CD4-positive, alpha-beta T cell treated with Interleukin-12 subunit alpha and Interleukin-12 subunit beta, for 1 hour (primary cell): ENCODE measurements around the gene LRRC59.

Experiments used
- DNase-seq: peaks from one replicate; pipeline ENCODE4 v3.0.0-alpha.2; 2020

The LRRC59 gene

GRCh38 chr17:50360486-50361115 lies 36.7 kb downstream of the LRRC59 start:
- DNase-seq = no peak

DNA sequence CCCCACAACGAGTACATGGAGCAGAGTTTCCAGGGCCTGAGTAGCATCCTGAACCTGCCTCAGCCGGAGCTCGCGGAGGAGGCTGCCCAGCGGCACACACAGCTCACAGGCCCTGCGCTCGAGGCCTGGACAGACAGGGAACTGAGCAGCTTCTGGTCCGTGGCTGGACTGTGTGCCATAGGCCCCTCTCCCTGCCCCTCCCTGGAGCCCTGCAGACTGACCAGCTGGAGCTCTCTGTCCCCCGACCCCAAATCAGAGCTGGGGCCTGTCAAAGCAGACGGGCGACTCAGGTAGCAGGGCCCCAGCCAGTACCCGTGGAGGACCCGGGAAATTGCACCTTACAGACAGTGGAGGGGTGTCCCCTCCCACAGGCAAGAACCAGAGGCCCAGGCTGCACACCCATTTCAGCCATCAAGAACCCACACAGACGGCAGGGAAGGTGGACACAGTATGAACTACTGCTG lies 37.3 kb downstream of the LRRC59 start:
- DNase-seq = no peak

DNA sequence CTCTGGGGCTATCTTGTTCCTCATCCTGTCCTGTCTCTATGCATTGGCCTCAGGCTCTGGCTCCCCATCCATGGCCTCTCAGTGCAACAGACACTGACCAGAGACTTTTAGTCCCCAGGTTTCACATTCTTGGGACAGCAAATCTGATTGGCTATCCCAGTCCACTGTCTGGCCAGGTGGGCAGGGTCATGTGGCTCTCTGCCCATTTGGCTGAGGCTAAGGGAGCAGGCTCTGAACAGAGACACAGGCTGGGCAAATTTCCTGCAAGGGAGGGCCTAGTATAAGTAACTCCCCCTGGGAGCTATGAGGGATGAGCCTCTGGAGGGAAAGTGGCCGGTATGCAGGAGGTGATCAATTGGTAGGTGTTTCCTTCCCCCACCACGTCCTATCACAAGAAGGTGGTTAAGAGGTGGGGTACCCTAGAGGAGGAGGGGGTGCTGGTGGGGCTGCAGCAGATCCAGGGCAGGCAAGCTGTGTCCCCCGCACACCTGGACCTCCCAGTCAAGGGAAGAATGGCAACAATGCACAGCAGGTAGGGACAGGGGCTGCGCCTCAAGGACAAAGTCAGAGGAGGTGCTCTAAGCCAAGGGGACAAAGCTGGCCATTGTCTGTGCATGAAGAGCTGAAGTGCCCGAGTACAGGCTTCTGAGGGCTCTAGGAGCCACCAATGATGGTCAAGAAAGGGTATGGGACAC lies 38.2 kb downstream of the LRRC59 start:
- no peak for DNase-seq

GRCh38 chr17:50358177-50358576 lies 39.1 kb downstream of the LRRC59 start:
- no peak for DNase-seq

- no peak for DNase-seq
These were observed 40.3 kb downstream of the LRRC59 start for GRCh38 chr17:50356892-50357510.

- DNase-seq = no peak
These were observed 40.9 kb downstream of the LRRC59 start for GRCh38 chr17:50356418-50356817.

DNA sequence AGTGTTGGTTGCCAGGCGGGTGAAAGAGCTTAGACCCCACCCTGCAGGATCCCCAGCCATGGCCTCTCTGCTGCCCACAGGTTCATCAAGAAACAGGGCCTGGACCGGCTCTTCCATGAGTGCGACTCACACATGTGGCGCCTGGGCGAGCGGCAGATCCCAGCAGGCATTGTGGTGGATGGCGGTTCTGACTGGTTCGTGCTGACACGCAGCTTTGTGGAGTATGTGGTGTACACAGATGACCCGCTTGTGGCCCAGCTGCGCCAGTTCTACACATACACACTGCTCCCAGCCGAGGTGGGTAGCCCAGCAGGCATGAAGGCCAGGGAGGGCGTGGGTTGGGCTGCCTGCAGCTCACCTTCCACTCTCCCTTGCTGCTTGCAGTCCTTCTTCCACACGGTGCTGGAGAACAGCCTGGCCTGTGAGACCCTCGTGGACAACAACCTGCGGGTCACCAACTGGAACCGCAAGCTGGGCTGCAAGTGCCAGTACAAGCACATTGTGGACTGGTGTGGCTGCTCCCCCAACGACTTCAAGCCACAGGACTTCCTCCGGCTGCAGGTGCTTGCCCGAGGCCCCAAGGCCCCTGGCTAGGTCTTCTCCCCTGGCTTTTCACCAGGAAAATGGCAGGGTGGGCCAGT lies 41.5 kb downstream of the LRRC59 start:
- DNase-seq = no peak

GRCh38 chr17:50355336-50355700 lies 42.0 kb downstream of the LRRC59 start:
- no peak for DNase-seq

- DNase-seq = no peak
These were observed 42.5 kb downstream of the LRRC59 start for GRCh38 chr17:50354776-50355175.

- no peak for DNase-seq
These were observed 43.1 kb downstream of the LRRC59 start for GRCh38 chr17:50354198-50354597.

DNA sequence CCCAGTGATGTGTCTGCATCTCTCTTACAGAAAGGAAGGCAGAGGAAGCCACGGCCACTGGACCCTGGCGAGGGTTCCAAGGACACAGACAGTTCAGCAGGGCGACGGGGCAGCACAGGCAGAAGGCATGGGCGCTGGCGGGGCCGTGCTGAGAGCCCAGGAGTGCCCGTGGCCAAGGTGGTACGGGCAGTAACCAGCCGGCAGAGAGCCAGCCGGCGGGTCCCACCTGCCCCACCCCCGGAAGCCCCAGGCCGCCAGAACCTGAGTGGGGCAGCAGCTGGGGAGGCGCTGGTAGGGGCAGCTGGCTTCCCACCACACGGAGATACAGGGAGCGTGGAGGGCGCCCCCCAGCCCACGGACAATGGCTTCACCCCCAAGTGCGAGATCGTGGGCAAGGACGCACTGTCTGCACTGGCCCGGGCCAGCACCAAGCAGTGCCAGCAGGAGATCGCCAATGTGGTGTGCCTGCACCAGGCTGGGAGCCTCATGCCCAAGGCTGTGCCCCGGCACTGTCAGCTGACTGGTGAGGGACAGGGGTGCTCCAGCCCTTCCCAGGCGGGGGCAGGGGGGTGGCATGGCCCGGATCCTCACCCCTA lies 43.6 kb downstream of the LRRC59 start:
- DNase-seq = no peak

DNA sequence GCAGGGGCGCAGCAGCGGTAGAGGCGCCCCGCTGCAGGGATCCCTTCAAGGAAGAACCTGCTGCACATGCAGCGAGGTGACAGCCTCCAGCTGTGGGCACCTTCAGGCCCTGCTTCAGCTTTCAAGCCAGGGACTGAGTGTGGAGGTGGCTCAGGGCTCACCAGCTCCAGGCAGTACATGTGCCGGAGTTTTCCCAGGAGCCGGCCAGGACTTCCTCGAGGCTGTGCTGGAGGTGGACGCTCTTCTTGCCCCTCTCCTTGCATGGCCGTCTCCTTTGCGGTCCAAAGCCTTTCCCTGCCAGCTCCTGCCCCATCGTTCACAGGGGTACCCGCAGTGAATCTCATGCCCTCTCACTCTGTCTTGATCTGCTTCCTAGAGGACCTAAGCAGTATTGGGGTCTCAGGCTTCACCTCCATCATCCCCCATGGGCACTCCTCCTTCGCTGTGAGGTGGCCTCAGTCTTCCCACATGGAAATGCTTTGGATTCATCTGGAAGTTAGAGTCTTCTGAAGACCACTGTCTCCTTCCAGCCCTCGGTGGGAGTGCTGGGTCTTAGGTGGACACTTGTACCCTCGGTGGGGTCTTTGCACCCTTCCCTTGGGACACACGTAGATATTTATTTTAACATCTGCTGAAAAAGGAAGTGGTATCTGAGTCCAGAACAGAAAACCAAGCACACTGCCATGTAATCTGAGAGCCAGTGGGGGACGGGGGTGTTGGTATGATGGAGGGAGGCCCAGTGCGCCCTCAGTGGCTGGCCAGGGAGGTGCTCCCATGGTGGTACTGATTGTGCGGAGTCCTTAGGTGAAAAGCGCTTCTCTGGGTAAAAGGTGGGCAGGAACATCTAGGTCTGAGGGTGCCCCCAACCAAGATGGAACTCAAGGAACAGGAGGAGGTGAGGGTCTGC lies 44.4 kb downstream of the LRRC59 start:
- no peak for DNase-seq

GRCh38 chr17:50352072-50352692 lies 45.1 kb downstream of the LRRC59 start:
- DNase-seq = no peak

GRCh38 chr17:50350733-50351132 lies 46.6 kb downstream of the LRRC59 start:
- DNase-seq = no peak

GRCh38 chr17:50349243-50349600 lies 48.1 kb downstream of the LRRC59 start:
- DNase-seq = no peak

- DNase-seq = no peak
These were observed 48.6 kb downstream of the LRRC59 start for GRCh38 chr17:50348522-50349242.

DNA sequence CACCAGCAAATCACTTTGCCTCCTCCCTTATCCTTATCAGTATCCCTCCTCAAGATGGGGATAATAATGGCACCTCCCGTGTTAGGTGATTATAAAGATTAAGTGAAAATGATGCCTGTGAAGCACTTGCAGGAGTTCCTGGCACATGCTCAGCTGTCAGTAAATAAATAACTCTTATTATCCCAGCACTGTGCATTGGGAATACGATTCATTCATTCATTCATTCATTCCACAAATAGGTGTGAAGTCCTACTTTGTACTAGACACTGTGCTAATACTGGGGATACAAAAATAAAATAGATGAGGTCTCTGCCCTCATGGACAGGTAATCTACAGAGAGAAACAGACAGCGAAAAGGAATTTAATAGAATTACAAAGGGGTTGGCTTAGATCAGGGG lies 49.4 kb downstream of the LRRC59 start:
- no peak for DNase-seq

DNA sequence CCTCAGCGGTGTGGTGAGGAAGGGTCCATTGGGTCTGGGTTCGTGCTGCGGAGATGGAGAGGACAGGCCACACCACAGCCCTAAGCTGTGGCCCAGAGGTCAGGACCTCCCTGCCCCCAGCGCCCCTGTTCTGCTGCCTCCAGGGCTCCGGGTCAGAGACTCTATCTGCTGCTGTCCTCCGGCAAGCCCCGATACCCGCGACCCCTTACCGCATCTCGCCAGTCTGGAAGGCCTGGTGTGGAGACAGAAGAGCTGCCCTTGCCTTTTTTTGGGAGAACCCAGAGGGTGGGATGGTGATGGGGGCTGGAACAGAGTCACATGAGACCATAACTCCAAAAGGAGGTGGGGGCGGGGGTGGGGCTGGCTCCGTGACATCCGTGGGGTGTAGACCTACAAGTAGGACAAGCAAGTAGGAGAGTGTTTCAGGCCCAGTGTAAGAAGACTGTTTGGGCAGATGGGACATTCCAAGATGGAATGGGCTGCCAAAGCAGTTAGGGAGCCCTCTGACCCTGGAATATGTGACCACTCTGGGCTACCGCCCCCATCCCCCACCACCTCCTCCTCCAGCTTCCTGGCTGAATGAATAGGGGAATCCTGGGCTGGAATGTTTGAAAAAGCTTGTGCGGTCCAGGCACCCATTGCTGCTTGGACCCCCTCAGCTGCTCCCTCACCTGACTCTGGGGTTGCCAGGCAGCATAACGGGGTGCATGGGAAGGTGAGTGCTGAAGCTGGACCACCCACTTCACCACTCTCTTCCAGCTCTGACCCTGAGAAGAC lies 50.0 kb downstream of the LRRC59 start:
- no peak for DNase-seq

DNA sequence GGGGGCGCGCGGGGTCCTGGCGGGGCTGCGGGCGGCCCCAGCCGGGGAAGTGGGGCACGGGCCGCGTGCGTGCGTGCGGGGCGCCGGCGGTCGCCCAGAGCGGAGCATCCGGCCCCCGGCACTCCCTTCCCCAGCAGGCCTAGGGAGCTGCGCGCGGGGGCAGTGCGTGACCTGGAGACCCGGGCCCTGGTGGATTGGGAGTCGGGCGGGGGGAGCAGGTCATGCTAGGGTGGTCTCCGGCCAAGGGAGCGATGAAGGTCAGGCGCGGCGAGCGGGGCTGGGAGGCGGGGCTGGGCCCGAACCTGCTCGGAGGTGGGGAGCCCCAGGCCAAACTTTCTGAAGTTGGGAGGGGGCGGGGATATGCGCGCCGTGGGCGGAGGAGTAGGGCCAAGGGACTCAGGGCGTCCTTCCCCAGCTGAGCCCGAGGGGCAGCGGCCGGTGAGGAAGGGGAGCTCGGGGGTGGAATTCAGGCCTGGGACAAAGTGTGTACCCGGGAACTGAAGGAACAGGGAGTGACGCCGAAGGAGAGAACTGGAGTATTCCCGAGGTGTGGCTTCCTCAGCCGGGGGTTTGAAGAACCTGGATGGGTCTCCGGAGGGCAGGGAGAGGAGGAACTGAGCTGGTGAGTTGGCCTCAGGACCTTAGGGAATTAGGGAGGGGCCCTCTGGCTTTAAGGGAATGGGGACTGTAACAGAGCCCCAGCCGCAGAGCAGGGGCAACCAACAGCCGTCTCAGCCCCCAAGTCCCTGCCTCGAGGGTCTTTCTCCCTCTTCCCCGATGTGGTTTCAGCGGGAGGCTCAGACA lies 50.8 kb downstream of the LRRC59 start:
- DNase-seq = no peak
